ENCODE results near the gene KIF21B. TPM values are rescaled to one million over a fixed set of nuclear protein-coding genes. Genes with fewer than 3 reads are reported as not detected.

KIF21B gene
- polyA plus RNA-seq, 3 donors, result 2.0 to 2.3 (median 2.0) TPM

DNA sequence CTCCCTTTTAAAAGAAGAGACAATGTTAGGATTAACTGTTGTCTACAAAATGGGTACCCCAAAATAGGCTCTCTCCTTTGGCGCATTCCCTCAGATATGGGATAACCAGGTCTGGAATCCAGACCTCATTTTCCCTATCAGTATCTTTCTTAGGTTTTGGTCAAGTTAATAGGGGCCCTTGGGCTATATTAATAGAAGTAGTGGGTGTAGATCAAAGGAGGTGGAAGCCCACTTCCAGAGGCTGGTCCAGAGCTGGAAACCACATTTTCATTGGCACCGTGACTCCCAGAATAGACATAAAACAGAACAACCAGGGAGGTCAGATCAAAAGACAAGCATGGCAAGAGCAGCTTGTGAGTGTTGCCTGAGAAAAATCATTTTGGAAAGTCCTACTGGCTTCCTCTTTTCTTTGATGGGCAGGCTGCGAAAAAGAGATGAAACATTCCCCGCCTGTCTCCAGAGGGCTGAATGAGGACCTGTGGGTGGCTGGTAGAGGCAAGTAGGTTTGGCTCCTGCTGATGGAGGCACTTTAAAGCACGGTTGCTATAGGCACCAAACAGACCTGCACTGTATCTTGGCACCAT lies 25.8 kb upstream of the KIF21B start:
- DNase-seq (ENCODE audit: low read depth in 3 of 3, low spot score in 2 of 3), result no peak

DNA sequence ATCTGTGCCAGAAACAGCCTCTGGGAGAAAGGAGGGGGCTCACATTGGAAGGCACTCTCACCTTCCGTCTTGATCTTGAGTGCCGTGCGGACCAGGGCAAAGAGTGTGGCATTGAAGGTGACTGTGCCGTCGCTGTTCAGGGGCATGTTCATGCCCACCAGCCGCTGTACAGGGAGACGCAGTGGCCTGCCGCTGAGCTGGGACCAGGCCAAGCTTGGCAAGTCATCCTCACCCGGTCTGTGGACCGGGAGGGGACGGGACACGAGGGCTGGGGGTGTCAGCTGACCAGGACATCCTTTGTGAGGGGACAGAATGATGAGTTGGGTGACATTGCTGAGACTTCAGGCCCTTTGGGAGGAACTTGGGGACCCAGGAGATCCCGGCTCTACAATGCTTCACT lies 25.0 kb upstream of the KIF21B start:
- no peak for DNase-seq (ENCODE audit: low read depth in 3 of 3, low spot score in 2 of 3)

DNA sequence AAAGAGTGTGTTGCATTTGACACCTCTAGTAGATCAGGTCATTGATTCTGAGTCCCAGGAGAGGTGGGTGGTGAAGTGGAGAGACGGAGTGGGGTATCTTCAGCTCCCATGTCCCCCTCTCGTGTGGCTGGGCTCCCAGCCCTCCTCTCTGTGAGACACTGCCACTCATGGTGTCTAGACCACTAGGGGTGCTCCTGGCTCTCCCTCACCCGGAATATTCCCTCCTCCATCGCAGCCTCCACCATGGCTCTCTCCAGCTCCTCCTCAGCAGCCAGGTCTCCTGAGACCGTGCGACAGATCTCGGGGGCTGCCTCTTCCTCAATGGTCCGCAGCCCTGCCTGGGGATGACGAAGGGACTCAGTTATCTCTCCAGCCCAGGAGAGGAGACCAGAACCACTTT lies 20.6 kb upstream of the KIF21B start:
- DNase-seq (ENCODE audit: low read depth in 3 of 3, low spot score in 2 of 3), result no peak

- peak in 1 of 3 donors; percentile 44 for DNase-seq (ENCODE audit: low read depth in 3 of 3, low spot score in 2 of 3)
Measured at GRCh38 chr1:201042779-201043461, 19.4 kb upstream of the KIF21B start.

- no peak for DNase-seq (ENCODE audit: low read depth in 3 of 3, low spot score in 2 of 3)
Measured at GRCh38 chr1:201041011-201041410, 17.5 kb upstream of the KIF21B start.

GRCh38 chr1:201039876-201040275 lies 16.4 kb upstream of the KIF21B start:
- no peak for DNase-seq (ENCODE audit: low read depth in 3 of 3, low spot score in 2 of 3)

DNA sequence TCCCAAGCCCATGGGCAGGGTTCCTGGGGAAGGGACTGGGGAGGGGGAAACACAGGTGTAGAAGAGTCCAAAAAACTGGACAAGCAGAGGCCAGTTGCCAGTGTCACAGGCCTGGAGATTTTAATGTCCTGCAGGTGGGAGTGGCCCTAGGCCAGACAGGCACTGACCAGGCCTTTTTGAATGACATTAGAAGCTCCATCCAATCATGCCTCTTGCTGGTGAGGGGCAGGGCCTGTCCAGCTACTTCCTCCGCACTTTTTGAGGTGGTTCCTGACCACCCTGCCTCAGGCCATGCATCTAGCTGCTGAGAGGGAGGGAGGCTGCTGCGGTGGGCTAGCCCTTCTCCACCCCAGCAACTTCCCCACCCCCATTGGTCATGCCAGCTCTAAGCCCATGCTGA lies 15.9 kb upstream of the KIF21B start:
- DNase-seq (ENCODE audit: low read depth in 3 of 3, low spot score in 2 of 3), result no peak

DNA sequence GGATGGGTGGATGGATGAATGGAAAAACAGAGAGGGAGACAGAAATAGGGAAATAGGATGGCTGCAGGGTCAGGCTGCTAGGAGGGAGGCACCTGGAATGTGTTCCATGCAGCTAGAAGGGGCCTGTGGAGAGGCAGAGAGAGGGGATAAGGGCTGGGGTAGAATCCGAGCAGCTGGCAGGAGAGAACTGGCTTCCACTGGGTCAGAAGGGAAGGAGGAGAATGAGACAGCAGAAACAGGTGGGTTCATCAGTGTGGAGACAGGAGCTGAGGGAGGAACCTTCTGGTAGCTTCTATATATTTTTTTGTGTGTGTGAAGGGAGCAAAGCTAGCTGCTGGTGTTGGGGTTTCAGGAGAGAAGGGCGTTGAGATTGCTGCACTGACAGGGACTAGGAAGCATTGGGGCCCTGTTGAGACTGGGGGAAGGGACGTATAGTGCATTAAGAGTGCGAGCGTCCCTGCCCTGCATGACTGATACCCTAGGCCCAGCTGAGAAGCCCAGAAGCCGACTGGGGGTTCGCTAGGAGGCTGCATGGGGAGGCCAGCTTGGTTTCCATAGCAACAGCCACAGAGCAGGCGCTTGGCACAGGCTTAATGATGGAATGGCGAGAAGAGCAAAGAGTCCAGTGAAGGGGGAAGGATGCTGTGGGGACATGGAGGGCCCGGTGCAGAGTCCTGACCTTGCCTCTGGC lies 14.8 kb upstream of the KIF21B start:
- no peak for DNase-seq (ENCODE audit: low read depth in 3 of 3, low spot score in 2 of 3)

DNA sequence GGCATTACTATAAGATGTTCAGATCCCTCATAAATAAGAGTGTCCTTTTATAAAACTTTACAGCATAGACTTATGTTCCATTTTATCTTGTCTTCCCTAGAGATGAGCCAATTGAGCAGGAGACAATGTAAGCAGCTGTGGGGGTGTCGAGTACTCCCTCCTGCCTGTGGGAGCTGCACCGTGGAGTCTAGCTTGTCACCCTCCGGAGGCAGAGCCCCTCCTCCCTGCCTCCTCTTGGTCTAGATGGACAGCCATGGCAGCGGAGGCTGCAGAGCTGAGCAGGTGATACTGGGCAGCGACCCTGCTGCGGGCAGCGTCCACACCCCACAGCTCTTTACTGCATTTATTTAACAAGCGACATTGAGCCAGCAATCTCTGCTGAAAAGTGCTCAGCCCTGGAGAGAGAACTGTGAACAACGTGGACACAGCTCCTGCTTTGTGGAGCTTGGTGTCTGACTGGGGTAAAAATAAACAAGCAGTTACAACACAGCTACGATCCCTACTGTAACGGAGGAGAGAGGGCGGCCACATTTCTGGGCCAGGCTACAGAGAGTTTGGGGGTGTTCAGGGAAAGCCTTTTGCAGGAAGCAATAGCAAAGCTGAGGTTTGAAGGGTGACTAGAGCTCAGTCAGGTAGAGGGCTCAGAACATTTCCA lies 12.8 kb upstream of the KIF21B start:
- no peak for DNase-seq (ENCODE audit: low read depth in 3 of 3, low spot score in 2 of 3)

DNA sequence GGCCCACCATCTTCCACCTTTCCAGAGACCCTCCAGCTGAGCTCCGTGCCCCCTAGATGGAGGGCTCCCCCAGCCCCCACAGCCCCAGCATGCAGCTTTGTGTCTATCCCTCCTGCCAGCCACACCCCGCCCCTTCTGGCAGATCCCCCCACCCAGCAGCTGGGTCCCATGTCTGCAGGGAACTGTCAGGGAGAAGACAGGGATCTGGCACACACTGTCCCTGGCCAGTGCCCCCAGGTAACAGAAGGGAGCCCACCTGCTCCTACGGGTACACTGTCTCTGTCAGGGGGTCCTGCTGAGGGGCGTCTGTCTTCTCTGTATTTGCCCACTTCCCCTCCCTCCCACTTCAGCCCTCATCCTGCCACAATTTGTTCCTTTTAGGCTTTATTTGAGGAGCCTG lies 11.2 kb upstream of the KIF21B start:
- no peak for DNase-seq (ENCODE audit: low read depth in 3 of 3, low spot score in 2 of 3)

- no peak for DNase-seq (ENCODE audit: low read depth in 3 of 3, low spot score in 2 of 3)
Measured at GRCh38 chr1:201032408-201032807, 8.9 kb upstream of the KIF21B start.

DNA sequence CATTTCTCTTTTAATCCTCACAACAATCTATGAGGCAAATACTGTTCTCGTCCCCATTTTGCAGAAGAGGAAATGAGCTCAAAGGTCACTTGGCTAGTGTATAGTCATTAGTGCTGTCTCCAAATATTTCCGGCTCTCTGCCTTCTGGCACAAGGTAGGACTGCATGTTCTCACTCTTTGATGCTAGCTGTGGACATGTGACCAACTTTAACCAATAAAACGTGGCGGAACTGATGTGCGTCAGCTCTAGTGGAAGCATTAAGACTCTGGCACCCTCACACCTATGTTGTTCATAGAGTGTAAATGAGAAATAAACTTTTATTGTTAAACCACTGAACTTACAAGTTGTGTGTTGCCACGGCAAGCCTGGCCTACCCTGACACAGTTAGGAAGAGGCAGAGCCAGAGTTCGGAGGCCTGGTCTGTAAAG lies 5.0 kb upstream of the KIF21B start:
- no peak for DNase-seq (ENCODE audit: low read depth in 3 of 3, low spot score in 2 of 3)

- DNase-seq (ENCODE audit: low read depth in 3 of 3, low spot score in 2 of 3), result no peak
Measured at GRCh38 chr1:201026836-201027235, 3.3 kb upstream of the KIF21B start.

- no peak for DNase-seq (ENCODE audit: low read depth in 3 of 3, low spot score in 2 of 3)
Measured at GRCh38 chr1:201026234-201026633, 2.7 kb upstream of the KIF21B start.

DNA sequence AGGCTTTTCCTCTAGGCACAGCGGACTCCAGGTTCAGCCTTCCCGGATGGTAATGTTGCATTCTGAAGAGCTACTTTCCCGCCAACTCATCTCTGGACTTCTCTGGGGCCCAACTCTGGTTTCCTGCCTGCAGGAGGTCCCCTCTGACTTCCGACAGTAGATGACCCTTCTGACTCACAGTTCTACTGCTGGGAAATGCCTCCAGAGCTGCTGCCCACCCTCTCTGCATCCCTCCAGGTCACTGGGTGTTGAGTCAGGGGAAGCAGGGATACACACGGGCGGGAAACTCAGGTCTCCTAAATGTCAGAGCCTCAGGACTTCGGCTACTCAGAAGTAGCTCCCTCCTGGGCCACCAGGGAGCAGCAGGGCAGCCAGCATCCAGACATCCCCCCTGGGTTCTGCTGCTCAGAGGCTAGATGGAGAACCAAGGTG lies 2.1 kb upstream of the KIF21B start:
- DNase-seq (ENCODE audit: low read depth in 3 of 3, low spot score in 2 of 3), result no peak

DNA sequence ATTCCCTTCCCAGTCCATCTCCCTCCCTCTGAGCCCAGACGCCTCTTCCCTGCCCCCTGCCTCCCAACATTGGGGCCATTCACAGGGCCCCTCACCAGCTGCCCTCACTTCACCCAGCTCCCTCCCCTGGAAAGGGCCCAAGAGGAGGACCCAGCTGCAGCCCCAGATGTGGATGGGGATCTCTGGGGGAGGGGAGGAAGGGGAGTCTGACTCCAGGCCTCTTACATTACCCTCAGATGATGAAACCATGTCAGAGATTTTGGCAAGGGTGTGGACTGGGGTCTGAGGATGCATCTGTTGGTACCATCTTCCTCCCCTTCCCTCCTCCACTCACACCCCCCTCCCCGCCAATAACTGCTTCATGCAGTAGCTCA lies 1.1 kb upstream of the KIF21B start:
- no peak for DNase-seq (ENCODE audit: low read depth in 3 of 3, low spot score in 2 of 3)

GRCh38 chr1:201023920-201024624 lies 558 bp upstream of the KIF21B start:
- no peak for DNase-seq (ENCODE audit: low read depth in 3 of 3, low spot score in 2 of 3)

DNA sequence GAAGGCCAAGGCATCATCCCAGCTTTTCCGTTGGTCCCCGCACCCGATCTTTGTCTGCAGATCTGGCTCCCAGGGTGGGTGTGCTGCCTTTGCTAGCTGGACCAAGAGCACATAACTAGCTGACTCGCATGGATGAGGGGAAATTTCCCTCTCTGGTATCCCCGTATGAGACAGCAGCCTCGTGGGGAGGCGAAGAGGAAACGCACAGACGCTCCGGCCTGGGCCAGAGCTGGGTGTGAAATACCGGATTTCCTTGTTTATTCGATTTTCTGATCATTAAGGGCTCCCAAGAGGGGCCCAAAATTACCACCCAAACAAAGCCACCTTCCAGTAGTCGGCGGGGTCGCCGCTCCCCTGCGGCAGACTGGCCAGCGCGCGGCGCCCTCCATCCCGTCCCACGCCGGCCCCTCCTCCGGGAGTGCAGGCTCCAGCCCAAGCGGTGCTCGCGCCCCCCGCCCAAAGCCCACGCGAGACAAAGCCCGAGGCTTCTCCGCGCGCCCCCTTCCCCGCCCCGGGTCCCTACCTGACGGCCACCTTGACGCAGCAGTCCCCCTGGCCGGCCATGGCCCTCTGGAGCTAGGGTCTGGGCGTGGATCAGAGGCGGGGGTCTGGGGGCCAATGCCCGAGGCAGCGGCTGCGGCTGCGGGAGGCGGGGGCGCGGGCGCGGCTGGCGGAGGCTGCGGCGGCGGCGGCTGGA lies 546 bp downstream of the KIF21B start:
- no peak for DNase-seq (ENCODE audit: low read depth in 3 of 3, low spot score in 2 of 3)

DNA sequence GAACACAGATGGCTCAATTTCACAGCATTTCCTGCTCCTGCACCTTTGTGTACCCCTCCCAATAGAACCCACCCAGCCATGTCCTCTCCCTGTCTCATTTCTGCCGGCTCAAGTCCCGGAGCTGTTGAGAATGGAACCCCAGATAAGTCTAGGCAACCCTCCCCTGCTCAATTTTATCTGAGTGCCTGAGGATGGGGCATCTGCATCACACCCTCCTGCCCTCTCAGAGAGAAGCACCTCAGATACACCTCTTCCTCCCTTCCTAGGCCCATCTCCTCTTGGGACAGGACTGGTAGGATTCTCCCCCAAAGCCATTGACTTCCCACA lies 1.1 kb downstream of the KIF21B start:
- no peak for DNase-seq (ENCODE audit: low read depth in 3 of 3, low spot score in 2 of 3)

DNA sequence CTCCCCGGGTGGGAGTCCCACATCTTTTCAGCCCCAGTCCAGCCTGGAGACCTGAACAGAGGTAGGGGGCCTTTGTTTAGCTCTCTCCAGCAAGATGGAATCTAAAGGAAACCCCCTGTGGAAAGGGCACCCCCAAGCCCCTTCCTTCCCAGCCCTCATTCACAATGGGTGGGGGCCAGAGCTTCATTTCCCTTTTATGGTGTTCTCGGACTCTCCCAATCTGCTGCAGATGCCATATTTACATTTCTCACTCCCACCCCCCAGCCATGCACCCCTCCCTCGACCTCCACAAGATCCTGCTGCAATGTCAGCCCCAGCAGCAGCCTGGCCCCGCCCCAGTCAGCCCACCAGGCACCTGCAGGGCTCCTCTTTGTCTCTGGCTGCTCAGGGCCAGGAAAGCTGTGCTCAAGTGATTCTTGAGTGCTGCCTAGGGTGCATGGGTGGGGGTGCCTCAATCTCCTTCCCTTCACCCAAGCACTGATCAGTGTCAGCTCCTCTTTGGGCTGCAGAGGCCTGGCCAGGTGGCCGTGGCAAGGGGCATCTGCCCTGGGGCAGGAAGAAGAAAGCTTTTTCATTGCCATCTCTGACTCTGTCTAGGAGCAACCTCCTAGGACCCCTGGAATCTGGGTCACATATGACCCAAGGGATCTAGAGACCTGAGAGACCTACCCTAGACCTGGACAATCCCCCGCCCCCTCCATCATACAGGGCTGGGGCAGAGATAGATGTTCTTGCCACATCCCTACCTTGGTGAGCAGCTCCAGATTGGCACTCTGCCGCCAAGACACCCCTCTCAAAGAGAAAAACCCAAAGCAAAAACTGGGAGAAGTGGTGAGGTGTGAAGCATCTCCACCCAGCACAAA lies 1.7 kb downstream of the KIF21B start:
- DNase-seq (ENCODE audit: low read depth in 3 of 3, low spot score in 2 of 3), result no peak
